ENCODE measurements around the gene GALNT9.

- no peak for TF ChIP-seq CTCF (IDR thresholded peaks at IDR 0.05; ENCODE audit: insufficient read depth, low read depth, low read length)
- TF ChIP-seq EZH2 (IDR thresholded peaks at IDR 0.05; ENCODE audit: insufficient read depth, low read length) = no peak
Measured at GRCh38 chr12:132196873-132197390, 132.5 kb downstream of the GALNT9 start.

Data from astrocyte (in vitro differentiated cells and primary cell).